AG20443 (cell line): ENCODE data around the gene EPHB1.

Experiments used
- DNase-seq: peaks from one replicate; pipeline ENCODE4 v3.0.0; 2012; ENCODE audit warnings: low spot score, mixed read lengths

EPHB1 gene

DNA sequence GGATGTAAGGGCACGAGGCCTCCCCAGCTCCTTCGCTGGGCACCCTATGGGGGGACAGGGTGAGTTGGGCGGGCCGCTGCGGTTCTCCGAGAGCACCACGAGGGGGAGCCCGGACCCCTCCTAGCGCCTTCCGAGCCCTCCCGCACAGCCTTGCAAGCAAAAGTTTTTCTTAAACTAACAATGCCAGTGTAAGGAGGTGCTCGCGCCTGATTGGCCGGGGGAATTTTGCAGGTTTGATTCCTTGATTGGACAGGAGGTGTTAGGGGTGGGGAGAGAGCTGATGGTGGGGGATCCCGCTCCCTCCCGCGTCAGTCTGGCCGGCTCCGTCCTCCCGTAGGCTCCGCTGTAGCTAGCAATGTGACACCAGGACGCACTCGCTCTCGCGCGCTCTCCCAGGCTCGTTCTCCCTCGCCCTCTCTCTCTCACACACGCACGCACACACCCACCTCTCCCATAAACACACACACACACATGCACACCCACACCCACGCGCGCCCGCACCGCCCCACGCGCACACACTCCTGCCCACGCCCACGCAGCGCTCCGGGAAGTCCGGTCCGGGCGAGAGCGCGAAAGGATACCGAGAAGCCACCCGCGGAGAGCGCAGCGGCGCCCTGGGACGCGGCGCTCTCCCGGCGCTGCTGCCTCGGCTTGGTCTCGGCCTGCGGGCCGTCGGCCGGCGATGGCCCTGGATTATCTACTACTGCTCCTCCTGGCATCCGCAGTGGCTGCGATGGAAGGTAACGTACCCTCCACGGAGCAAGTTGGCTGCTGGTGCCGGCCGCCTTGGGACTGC, at the start of gene EPHB1:
Gene EPHB1 (plus strand): TSS at position 311 of the 796 bp plus-strand sequence.
- DNase-seq: peak; percentile 93

DNA sequence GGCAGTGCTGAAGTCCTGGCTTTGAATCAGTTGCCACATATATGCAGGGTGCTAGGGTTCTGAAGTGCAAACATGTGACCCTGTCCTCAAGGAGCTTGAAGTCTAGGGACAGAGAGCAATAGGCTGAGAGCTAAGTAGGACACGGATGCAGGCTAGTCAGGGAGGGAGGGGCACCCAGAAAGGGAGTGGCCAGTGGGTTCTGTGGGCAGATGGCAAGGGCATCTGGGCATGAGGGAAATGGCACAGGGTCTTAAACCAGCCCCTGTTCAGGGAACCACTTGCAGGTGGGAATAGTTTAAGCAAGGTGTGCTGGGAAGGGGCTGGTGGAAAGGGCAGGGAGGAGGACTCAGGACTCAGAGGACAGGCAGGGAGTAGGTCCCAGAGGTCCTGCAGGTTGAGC, 46.4 kb upstream of the EPHB1 start:
- no peak for DNase-seq

DNA sequence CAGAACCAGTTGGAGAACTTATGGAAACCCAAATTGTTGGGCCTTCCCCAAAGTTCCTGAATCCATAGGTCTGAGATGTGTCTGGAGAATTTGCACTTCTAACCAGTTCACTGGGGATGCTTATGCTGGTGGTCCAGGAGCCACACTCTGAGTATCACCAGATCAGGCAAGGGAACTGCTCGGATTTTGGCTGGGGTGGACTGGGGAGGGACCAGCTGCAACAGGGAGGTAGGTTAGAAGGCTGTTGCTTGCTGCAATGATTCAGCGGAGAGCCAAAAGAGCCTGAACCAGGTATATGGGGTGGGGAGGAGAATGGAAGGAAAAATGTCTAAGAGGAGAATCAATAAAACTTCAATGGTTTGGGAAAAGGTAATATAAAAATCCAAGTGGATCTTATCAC, 45.9 kb upstream of the EPHB1 start:
- DNase-seq: no peak

DNA sequence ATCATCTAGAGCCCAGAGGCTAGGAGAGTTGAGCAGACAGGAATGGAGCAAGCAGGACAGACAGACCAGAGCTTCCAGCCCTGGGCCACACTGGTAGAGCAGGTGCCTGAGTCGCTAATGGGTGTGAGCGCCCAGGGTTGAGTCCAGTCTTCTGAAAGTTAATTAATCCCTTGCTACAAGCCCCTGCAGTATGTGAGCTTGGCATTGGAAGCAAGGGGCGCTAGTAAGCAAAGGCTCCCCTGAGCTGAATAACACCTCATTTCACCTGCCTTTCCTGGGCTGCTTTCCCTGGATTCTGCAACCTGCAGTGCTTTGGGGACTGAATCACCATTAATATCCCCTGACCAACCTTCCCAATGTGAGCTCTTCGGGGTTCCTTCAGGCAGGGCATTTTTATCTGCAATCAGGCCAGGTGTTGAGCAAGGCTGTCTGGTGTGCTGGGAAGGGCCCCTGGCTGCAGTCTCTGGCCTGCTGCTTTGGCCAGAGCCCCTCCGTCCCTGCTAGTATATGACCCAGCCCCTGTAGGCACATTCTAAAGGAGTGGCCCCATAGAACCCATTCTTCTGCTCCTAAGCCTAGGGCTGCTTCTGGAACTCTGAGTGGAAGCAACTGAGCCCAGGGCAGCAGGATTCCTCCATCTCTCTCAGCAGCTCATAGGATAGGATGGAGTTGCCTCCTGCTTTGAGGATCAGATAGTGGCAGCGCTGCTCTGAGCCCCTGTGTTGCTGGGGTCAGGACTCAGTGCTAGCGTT, 45.1 kb upstream of the EPHB1 start:
- DNase-seq: no peak

DNA sequence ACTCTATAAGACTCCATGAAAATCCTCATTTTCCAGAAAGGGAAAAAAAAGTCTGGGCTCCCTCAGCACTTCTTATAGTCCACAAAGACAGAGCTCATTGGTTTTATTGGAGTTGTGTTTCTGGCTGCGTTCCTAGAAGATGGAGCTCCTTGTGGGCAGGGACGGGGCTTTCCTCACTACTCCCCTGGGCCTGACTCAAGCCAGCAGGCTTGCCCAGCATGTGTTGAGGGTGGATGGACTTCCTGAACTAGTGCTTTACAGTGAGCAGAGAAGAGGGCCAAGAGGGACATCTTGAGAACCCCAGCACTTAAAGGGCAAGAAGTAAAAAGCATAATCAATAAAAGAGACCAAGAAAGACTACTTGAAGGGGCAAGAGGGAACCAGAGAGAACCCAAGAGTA, 43.2 kb upstream of the EPHB1 start:
- DNase-seq: no peak

DNA sequence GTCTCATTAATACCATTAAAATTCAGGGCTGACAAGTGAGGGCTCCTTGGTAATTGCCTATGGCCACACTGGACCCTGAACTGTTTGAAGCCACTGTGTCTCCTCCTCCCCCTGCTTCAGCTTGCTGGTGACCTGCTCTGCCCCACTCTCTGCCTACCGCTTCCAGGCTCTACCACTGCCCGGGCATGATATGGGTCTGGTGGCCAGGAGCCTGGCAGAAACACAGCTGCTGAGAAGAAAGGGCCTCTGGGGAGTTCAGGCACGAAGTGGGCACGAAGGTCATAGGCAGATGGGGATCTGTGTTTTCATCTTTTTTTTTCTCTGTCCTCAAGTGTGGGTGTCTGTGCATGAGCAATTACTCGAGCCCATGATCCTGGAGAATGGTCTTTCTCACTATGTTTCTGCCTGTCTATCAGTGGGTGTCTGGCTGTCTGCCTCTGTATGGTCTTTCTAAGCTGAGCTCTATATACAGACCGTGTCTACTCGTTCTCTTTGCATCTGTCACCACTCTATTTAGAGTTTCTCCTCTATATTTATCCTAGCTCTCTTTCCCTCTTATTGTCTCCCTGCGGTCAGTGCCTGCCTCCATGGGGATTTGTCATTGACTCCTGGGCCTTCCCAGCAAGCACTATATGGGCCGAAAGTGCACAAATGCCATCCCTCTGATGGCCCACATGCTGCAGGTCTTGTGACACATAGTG, 42.1 kb upstream of the EPHB1 start:
- DNase-seq: no peak

DNA sequence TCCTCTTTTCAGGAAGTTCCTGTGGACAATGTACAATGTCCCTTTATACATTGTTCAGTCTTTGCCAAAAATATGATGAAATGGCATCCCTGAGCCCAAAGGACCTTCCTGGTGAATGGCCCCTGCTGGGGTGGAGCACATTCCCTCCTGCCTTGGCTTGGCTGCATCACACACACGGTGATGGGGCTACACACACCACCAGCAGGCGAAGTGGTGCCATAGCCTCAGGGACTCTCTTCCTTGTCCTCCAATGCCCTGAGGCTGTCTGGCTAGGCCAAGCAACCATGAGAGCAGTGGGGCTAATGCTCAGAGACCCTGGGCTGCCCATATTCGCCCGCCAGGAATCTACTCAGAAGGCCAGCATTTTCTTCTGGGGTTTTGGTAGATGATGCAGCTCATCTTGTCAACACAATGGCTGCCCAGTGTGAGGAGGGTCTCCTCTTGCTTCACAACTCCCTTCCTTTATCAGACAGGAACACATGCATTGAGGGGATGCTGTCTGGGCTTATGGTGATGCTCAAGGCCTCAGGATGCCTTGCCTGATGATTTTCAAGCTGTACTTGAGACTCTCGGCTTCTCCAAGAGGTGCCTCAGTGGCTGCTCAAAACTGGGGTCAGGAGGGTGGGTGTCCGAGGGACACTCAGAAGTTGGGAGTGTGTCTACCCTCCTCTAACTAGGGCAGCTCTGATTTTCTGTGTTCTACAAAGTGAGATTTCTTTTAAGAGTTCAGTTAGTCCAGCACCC, 40.9 kb upstream of the EPHB1 start:
- no peak for DNase-seq

DNA sequence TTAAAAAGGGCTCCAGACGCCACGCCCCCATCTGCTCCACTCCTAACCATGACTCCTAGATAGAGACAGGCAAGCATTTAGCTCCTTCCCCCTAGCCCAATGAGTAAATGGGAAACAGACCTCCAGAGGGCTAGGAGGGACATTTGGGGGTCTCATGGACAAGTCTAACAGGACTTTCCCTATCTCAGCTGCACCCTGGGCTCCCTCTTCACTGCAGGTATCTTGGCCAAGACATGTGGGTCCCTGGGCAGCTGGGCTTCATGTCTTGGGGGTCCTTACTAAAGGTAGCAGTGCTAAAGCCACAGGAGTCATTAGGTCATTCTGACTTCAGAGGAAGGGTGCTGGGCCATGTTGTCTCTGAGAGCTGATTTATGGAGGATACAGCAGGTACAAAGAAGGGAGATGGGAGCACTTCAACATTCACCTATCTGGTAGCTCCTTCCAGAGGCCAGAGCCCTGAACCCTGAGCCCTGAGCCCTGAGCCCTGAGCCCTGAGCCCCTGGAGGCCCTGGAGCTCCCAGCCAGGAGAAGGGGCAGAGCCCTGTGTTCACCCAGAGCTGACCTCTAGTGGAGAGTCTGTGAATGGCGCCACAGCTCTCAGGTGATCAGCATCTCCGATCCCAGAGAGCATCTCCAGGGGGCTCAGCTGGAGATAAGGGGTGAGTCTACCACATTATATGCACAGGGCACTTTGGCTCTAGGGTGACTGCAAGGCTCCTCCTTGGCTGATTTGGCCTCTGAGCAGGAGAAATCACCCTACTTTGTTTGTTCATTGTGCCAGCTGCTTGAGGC, 40.1 kb upstream of the EPHB1 start:
- peak; percentile 85 for DNase-seq

DNA sequence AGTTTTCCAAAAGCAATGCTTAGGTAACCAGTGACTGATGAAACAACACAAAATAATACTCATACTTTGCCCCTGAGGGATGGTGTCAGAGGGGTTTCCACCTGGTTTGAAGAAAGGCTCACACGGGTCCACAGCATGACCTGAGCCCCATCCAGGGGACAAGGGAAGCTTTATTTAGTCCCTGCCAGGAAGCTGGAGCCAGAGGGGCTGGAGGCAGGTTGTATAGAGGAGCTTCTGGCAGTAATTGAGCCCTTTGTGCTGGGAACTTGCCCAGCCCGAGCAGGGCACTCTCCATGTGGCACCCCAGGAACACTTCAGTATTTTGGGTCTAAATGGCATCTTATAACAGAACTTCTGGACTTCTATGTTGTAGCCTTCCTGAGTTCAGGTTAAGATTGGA, 39.2 kb upstream of the EPHB1 start:
- DNase-seq: no peak

DNA sequence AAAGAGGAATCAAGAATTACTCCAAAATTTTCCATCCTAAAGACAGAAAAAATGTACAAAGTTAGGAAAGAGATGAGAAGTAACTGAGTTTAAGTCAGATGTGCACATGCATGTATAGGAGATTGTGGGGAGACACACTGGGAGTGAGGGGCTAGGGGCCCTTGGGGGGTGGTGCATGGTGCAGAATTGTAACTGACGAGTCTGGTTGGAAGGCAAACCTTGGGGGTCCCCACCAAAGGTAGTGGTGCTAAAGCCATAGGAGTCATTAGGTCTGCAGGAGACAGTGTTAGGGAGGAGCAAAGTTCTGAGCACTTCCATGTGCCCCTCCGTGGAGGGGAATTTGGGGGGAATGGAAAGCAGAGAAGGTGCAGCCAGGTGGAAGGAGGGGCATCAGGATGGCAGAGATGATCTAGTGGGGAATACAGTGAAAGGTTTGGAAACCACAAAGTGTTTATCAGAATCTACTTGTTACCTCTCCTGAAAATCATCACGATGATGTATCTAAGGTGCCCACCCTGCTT, 37.5 kb upstream of the EPHB1 start:
- no peak for DNase-seq

DNA sequence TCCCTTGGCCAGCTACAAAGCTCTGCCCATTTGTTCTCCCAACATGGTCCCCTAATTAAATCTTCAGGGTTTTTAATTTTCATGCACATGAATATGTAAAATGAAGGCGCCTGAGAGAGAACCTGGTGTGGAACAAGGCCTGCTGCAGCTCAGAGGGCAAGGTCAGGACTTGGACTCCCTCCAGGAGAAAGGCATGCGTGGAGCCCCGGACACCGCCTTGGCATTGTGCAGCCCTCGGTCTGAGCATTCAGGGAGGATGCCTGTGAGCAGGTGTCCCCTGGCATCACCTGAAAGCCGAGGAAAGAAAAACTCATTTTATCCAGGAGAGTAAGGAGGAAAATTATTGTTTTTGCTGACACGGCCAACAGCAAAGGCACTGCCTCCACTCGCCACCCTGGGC, 33.8 kb upstream of the EPHB1 start:
- DNase-seq: no peak

DNA sequence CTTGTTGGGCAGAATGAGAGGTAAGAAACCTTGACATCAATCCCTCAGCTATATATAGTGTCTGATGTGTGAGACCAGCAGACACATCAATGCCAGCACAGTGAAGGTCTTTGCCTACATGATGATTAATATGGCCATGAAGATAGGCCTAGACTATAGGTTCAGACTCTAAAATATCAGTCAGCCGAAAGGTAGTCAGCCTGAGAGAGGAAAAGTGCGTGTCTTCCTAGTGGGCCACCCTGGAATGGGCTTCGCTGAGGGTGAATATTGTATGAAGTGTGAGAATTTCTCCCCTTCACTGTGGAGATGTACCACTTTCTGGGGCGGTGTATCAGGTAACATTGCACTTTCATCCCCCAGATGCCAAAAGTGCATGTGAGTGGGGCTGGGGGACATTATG, 33.0 kb upstream of the EPHB1 start:
- DNase-seq: no peak

DNA sequence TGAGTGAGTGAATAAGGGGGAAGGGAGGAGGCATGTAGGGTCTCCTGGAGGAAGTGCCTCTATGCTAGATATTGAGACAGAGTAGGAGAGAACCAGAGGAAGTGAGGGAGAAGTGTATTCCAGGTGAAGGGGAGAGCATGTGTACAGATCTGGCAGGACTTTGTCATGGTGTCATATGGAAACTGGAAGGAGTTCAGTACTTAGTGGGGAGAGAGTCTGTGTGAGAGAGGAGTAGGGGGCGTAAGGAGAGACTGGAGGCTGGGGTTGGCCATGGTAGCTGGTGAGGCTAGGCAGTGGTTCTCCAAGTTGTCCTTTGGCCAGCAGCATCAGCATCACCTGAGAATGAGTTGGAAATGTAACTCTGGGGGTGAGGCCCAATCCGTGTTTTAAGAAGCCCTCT, 29.6 kb upstream of the EPHB1 start:
- DNase-seq: no peak

DNA sequence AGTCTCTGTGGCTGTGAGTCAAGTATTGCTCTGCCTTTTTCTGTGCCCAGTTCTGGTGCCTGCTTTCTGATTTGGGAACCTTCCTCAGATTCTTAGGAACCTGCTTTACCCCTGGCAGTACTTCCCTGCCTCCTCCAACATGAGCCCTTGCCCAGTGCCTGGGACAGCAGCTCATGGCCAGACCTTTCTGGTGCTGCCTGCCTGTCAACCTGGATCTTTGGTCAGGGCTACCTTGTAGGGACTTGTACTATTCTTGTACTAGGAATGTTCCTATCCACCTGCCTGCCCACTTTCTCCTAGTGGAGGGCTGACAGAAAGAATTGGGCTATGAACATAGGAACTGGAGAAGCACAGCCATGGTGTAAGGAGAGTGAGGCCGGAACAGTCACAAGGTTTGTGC, 28.8 kb upstream of the EPHB1 start:
- DNase-seq: no peak

DNA sequence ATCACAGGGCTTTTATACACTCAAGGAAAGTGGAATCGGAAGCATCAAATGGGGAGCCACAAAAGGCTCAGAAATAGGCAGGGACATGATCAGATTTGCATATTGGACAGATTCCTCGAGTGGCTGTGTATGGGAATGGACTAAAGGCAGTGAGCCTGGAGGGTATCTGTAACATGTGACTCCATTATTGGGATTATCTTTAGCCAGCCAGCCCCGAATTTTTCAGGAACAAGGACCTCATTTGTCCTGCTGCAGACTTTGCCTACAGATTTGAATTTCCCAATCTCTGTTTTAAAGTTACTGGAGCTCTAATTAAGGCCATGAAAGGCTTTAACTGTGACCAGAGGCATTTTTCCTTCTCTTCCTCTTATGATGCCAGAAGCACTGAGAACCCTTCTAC, 26.9 kb upstream of the EPHB1 start:
- no peak for DNase-seq

DNA sequence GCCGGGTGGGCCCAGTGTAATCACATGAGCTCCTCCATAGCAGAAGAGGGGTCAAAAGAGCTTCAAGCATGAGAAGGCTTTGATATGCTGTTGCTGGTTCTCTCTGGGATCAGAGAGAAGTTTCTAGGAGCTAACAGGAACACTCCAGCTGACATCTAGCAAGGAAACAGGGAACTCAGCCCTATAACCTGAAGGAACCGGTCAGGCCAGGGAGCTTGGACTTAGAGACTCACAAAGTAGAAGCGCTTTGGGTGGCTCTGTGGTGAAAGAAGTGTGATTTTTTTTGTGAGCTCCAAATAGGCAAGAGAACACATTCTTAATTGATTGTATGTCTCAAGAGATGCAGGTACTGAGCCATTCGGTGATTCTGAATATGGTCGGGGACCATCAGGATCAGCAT, 26.2 kb upstream of the EPHB1 start:
- no peak for DNase-seq

DNA sequence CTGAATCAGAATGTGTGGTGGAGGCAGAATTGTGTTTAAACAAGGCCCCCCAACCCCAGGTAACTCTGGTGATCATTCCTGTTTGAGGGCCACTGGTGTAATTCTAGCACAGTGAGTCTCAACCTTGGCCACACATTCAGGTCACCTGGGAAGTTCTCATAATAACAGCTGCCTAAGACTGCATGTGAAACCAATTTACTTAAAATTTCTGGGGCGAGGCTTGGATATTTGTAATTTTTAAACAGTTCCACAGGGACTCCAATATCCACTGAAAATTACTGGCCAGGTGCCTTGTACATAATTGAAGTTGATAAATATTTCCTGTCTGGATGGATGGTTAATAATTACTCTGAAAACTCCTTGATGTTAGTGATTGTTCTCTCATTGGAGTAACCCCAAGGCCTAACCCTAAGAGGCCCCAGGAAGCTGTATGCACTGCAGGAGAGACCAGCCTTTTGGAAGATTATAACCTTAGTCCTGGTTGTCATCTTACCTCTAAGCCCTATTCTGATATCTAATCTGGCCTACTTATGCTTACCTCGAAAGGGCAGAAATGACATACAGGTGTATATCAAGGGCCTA, 25.7 kb upstream of the EPHB1 start:
- DNase-seq: no peak

DNA sequence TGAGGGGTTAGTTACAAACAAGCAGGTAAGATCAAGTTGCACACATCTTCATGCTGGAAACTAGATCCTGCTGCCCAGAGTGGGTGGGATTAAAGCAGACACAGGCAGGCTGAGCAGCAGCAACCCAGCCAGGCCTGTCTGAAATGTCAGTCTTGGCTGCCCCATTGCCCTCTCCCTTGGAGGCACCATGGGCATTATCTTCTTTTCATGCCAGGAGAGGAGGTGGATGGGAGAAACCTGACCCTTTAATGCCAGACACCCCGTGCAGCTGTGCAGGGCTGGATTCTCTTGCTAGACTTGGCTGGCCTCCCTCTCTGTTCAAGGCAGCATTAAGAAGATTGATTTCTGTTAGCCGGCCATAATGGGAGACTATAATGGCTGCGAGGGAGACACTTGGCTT, 23.0 kb upstream of the EPHB1 start:
- no peak for DNase-seq

DNA sequence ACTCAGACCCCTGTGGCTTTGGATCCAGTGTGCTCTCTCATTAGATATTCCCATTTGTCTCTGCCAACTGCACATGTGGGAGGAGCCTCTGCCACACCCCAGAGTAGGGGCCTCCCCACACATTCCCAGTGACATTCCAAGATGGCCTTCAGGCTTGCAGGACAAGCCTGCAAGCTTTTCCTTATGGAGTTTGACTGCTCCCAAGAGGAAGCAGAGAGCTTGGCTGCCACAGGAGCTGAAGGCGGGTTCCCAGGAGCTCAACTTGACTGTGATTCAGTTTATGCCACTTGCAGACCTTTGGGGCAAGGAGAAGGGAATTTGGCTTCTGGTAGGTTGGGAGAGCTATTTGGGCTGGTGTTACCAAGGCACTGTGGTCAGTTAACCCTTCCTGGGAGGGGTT, 22.5 kb upstream of the EPHB1 start:
- DNase-seq: no peak

DNA sequence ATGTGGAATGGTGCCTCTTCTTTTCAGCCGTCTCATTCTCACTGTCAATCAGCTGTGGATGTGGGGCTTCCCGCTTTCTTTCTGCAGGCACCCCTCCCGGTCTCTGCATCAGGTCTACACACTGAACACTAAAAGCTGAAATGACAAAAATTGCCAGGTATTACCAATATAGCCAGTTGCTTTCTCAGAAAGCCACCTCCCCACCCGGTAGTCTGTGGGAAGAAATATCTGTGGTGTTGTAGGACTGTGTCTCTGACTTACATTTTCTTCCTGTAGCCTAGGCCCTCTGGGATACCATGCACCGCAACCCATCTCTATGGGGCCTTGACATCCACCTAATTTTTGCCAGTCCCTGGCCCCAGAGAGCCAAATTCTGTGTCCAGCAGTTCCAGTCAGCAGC, 19.2 kb upstream of the EPHB1 start:
- no peak for DNase-seq

DNA sequence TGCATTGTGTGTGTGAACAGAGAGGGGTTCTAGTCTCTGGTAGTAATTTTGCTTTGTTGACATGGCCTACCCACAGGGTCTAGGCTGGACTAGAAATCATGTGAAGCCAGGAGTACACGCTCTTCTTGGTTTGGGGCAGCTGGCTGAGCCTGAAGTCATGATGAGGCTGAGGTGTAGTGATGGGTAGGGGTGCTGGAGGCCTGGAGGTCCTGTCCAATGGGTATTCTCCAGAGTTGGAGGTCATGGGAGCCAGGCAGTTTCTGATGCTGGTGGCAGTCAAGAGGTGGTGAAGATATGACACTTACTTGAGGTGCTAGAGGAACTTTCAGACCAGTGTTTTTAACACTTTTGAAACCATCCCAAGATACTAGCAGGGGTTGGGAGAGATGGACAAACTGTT, 18.5 kb upstream of the EPHB1 start:
- no peak for DNase-seq
